NCI-H2196 treated with DMSO at 0.1 percent for 48 hours (cell line): ENCODE measurements around the gene TRPT1.

ENCODE experiments used
- DNase-seq: peaks from one replicate; lab custom pipeline; 2025; ENCODE audit not compliant: unreplicated experiment; lab: John Stamatoyannopoulos, UW

The TRPT1 gene

GRCh38 chr11:64181506-64182411 is 44.2 kb downstream of the TRPT1 start:
- peak; percentile 20 for DNase-seq

- no peak for DNase-seq
These were observed 45.1 kb downstream of the TRPT1 start for GRCh38 chr11:64180891-64181290.

- DNase-seq, result no peak
These were observed 46.9 kb downstream of the TRPT1 start for GRCh38 chr11:64178951-64179639.

GRCh38 chr11:64178203-64178602 is 47.8 kb downstream of the TRPT1 start:
- DNase-seq, result no peak

GRCh38 chr11:64176751-64177150 is 49.2 kb downstream of the TRPT1 start:
- DNase-seq, result no peak
